A172 (cell line): ENCODE data around the gene GYPB. TPM values are rescaled to one million over a fixed set of nuclear protein-coding genes. Genes with fewer than 3 reads are reported as not detected.
A peak's percentile ranks its signal among the peaks of the same experiment; 100 is the strongest.
"Not testable (repeated sequence)": the region's sequence is repeated elsewhere in the genome, so short reads cannot be mapped to it uniquely, and the experiment has no call there.

Experiments
- DNase-seq: peaks from one replicate; pipeline ENCODE4 v3.0.0-alpha.2; 2015; ENCODE audit warnings: low spot score
- total RNA-seq: library from RNA; depleted of rRNA; stranded (reverse); fragments of >200 nt; shearing (Covaris generic); gene quantifications from 2 replicates; pipeline ENCODE4 v1.2.3, GENCODE V29; 2014

Gene GYPB
- total RNA-seq, 1 experiment from 2014 or later = not detected

GRCh38 chr4:144014808-144015207 lies 4.4 kb downstream of the GYPB start:
- DNase-seq = no peak

- not testable (repeated sequence) for DNase-seq
These were observed 10.6 kb downstream of the GYPB start for GRCh38 chr4:144008602-144009001.

- DNase-seq = not testable (repeated sequence)
These were observed 11.2 kb downstream of the GYPB start for GRCh38 chr4:144007960-144008359.

DNA sequence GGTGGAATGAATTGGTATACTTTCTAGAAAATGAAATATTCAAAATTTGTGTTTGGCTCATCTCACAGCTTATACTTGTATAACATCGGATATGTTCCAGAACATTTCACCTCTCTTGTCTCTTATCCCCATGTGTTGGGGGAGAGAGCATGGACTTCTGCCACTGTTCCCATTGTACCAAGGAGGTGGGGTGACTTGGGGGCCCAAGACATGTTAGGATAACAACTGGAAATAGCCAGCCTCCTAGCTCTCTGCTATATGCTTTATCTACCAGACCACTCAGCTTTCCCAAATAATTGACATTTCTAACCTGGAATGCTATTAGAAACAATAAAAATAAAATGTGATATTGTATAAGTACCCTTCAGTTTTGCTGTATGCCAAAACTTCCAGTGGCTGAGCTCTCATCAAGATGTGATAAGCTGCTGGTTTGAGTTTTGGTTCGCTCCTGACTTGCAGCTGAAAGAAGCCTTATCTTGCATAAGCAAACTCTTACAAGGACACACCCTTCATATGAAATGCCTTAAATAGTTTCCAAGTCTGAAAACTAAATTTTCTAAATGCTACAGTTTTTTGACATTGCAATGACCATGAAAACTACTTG lies 12.9 kb downstream of the GYPB start:
- not testable (repeated sequence) for DNase-seq

DNA sequence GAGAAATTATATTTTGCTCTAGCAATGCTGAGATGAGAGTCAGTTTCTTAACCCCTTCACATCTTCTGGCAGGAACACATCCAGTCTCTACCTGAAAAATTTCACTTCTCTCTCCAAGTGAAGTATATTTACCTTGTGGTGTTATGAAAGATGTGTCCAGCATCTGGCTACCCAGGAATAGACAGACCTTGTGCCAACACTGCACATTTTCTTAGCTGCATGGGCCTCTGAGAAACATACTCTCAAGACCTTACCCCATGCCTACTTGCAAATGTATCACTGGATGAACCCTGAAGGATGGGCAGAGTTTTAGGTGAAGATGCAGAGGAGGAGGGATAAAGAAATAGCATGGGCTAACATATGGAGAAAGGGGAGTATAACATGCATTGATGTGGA lies 13.6 kb downstream of the GYPB start:
- DNase-seq = not testable (repeated sequence)

GRCh38 chr4:144004868-144005557 lies 14.2 kb downstream of the GYPB start:
- not testable (repeated sequence) for DNase-seq

GRCh38 chr4:144003890-144004265 lies 15.3 kb downstream of the GYPB start:
- not testable (repeated sequence) for DNase-seq

DNA sequence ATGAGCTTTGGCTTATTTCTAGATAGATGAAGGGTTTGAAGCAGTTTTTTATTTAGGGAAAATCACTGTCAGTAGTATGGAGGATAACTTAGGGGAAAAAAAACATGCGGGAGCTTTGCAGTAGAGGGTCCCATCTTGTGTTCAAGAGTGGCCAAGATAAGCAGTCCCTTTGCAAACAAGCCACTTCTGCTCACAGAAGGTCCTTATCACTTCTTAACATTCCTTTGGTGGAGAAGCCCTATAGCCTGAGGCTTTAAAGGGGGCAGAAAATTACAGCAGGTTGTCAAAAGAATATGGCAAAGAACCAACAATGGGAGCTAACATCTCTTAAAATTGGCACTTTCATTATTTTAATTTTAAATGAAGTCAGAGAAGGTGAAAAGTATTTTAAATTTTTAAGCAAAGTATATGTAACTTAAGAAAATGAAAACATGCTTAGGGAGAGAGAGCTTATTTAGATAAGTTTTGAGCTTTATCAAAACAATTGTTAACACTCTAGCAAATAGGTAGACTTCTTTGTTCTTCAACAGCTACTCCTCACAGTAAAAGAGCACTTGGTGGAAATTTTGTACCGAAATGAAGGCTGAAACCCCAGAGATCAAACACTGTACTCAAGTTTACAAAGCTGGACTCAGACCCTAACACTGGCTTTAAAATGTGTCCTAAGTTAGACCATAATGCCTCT lies 15.8 kb downstream of the GYPB start:
- DNase-seq = not testable (repeated sequence)

DNA sequence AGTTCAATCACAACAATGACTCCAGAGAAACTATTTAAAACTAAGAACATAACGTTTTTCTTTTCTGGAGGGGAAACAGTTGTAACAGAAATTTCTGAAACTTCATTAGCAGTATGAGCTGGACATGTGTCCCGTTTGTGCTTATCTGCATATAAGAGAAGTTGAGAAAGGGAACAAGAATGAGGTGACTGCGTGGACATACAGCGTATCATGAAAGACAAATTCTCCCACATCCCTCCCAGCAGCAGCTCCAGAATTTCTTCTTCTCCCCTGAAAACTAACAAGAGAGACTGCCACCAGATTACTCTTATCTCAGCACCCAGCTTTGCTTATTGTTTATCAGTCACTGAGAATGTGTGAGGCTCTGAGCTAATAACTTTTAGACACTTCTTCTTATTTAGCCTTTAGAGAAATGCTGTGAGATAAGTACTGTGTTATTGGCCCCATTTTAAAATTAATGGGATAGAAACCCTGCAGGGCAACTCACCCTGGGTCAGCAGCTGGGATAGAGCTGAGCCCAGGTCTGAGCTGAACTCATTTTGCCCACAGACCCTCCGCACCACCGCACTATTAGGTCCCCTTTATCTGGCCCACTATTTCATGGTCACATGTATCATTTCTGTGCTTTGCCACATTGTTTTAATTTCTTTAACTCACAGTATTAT lies 18.7 kb downstream of the GYPB start:
- not testable (repeated sequence) for DNase-seq

DNA sequence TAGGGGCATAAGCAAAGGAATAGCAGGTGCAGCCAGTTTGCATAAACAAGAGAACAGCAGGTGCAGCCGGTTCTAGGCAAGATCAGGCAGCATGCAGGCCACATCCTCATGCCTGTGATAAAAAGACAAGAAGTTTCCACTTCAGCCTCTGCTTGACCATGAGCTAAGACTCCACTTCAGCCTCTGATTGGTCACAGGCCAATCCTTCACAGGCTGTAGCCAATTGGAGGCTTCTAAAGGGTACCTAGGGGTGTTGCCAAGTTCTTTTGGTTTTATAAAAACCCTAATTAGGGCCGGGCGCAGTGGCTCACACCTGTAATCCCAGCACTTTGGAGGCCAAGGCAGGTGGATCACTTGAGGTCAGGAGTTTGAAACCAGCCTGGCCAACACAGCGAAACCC lies 23.0 kb downstream of the GYPB start:
- not testable (repeated sequence) for DNase-seq

- DNase-seq = not testable (repeated sequence)
These were observed 27.4 kb downstream of the GYPB start for GRCh38 chr4:143991761-143992160.

DNA sequence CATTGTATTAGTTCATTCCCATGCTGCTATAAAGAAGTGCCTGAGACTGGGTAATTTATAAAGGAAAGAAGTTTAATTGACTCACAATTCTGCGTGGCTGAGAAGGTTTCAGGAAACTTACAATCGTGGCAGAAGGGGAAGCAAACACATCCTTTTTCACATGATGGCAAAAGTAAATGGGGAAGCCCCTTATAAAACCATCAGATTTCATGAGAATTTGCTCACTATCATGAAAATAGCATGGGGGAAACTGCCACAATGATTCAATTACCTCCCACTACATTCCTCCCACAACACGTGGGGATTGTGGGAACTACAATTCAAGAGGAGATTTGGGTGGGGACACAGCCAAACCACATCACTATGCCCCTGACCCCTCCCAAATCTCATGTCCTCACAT lies 28.5 kb downstream of the GYPB start:
- not testable (repeated sequence) for DNase-seq

DNA sequence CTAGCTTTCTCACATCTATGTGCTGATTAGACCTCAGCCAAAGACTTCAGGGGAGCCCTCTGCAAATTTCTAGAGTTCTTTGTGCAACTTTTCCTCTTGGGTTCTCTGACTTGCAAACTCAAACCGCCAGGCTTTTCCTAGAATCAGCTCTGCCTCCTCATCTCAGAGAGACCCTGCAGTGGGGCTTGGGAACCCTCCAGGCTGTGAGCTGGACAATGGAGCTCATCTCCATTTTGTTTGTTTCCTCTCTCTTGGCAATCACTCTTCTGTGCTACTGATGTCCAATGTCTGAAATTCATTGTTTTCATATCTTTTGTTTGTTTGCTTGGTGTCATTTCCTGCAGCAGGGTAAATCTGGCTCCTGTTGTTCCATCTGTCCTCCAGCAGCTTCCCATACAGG lies 33.0 kb downstream of the GYPB start:
- DNase-seq = no peak

- peak; percentile 1 for DNase-seq
These were observed 38.4 kb downstream of the GYPB start for GRCh38 chr4:143980776-143981175.

- DNase-seq = not testable (repeated sequence)
These were observed 43.7 kb downstream of the GYPB start for GRCh38 chr4:143975527-143975926.

GRCh38 chr4:143974021-143974420 lies 45.2 kb downstream of the GYPB start:
- not testable (repeated sequence) for DNase-seq

DNA sequence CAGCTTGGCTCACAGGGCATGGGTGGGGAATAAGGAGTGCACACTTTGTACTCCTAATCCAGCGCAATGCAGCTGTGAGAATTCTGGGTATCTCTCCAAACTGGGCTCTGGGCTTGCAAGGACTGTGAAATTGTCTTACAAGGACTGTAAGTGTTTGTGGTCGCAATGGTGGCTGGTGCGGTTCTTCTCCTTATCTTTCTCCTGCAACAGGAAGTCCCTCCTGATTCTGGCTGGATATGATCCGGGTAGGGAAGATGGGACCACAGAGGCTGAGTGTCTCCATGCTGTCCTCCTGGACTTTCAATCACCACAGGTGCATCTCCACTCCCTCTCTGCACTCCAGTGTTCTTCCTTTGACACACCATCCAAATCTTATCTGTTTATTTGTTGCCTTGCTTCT lies 58.1 kb downstream of the GYPB start:
- no peak for DNase-seq

DNA sequence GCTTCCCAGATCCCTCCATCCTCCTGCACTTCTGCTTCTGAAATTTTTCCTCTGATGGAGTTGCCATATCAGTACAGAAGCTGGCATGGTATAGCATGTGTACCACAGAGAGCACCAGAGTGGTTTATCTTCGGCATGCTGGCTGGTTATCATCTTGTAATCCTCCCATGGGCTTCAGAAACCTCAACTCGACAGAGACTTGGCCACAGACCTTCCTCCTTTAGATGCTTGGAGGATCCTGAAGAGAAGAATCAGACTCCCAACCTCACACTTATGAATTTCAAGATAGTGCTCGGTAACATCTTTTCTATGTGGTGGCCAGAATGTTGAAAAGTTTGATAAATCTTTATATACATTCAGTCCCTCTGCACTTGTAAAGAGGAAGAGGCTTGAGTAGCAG lies 63.9 kb downstream of the GYPB start:
- DNase-seq = not testable (repeated sequence)

- DNase-seq = not testable (repeated sequence)
These were observed 67.7 kb downstream of the GYPB start for GRCh38 chr4:143951458-143951972.

DNA sequence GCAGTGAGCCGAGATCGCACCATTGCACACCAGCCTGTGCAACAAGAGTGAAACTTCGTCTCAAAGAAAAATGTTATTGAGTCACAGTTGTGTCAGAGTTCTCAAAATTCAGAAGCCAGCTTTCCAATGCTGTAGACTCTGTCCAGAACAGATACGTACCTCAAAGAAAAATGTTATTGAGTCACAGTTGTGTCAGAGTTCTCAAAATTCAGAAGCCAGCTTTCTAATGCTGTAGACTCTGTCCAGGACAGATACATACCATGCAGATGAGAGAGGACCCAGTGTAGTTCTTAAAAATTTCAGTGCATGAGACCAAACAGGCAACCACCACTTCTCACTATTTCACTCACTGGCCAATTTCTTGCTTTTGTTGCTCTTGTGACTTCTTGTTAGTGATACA lies 68.2 kb downstream of the GYPB start:
- not testable (repeated sequence) for DNase-seq

- DNase-seq = not testable (repeated sequence)
These were observed 69.0 kb downstream of the GYPB start for GRCh38 chr4:143950185-143950584.

GRCh38 chr4:143947493-143947892 lies 71.7 kb downstream of the GYPB start:
- DNase-seq = not testable (repeated sequence)
